Activated CD4-positive, CD25-positive, alpha-beta regulatory T cell (primary cell): ENCODE measurements around the gene VARS2.

Experiments used
- DNase-seq, 4 experiments: peaks; one replicate each; lab custom pipeline; 2025; lab: John Stamatoyannopoulos, UW

The VARS2 gene

GRCh38 chr6:30884521-30885480 is 29.2 kb upstream of the VARS2 start:
- no peak for DNase-seq

- no peak for DNase-seq
Measured at GRCh38 chr6:30885481-30885998, 28.5 kb upstream of the VARS2 start.

- DNase-seq = no peak
Measured at GRCh38 chr6:30885999-30886896, 27.8 kb upstream of the VARS2 start.

DNA sequence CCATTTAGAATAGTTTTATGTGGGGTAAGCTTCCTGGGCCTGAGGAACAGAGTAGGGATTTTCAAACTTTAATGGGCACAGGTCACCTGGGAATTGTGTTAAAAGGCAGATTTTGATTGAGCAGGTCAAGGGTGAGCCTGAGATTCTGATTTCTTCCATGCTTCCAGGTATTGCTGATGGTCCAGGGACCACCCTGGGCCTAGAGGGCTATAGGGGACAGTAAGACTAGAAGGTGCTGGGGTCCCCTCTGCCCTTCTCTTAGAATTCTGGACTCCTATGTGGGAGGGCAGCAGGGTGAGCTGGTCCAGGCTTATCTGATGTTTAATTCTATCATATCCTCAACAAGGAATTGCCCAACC is 27.2 kb upstream of the VARS2 start:
- DNase-seq = no peak

DNA sequence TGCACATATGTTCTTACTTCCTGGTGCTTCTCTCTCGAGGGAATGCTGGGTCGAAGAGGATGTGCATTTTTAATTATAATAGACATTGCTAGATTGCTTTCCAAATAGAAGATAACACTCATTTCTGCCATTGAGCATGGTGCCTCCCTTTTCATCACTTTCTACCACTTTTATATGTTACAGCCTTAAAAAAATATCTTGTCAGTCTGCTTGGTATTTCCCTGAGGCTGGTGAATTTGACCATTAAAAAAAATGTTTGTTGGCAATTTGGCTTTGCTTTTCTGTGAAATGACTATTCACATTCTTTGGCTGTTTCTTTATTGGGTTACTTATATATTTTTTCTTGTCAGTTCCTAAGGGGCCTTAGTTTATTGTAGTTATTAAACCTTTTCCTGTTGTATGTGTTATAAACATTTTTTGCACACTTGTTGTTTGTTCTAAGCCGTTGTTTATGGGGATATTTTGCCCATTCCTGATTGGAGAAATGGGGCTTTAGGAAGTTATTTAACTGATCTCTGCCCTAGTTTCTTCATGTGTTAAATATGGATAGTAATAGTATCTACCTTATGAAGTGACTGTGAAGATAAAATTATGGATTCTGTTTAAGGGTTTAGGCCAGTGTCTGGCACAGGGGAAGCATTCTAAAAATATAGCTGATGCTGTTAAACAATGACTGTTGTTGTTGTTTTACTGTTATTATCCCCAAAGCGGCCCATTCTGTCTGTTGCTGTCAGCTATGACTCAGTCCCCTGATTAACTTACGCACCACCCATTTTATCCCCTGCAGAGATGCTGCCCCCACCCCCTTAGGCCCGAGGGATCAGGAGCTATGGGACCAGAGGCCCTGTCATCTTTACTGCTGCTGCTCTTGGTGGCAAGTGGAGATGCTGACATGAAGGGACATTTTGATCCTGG is 25.9 kb upstream of the VARS2 start:
- no peak for DNase-seq

DNA sequence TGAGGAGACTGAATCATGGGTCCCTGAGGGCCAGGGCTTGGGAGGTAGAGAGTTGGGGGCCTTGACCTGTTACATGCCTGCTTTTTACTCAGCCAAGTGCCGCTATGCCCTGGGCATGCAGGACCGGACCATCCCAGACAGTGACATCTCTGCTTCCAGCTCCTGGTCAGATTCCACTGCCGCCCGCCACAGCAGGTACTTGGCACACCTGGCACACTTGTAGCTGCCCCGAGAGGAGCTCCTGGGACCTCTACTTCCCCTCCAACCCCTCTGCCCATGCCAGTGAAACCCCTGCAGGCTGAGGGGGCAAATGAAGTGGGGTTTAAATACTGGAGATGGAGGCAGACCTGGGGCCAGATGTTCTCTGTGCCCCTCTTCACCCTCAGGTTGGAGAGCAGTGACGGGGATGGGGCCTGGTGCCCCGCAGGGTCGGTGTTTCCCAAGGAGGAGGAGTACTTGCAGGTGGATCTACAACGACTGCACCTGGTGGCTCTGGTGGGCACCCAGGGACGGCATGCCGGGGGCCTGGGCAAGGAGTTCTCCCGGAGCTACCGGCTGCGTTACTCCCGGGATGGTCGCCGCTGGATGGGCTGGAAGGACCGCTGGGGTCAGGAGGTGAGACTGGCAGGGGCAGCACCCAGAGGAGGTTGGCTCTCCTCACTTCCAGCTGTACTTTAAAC is 25.1 kb upstream of the VARS2 start:
- DNase-seq = no peak

DNA sequence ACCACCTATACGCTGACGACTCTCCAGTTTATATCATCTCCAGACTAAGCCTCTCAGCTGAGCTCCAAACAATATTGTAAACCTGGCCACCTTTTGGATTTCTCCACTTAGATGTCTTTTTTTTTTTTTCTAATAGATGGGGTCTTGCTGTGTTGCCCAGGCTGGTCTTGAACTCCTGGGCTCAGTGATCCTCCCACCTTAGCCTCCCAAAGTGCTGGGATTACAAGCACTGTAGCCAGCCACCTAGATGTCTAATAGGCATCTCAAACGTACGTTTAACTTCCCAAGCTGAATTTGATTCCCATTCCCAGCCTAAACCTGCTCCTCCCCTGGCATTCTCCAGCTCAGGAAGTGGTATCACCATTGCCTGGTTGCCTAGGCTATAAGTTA is 24.5 kb upstream of the VARS2 start:
- DNase-seq = no peak

DNA sequence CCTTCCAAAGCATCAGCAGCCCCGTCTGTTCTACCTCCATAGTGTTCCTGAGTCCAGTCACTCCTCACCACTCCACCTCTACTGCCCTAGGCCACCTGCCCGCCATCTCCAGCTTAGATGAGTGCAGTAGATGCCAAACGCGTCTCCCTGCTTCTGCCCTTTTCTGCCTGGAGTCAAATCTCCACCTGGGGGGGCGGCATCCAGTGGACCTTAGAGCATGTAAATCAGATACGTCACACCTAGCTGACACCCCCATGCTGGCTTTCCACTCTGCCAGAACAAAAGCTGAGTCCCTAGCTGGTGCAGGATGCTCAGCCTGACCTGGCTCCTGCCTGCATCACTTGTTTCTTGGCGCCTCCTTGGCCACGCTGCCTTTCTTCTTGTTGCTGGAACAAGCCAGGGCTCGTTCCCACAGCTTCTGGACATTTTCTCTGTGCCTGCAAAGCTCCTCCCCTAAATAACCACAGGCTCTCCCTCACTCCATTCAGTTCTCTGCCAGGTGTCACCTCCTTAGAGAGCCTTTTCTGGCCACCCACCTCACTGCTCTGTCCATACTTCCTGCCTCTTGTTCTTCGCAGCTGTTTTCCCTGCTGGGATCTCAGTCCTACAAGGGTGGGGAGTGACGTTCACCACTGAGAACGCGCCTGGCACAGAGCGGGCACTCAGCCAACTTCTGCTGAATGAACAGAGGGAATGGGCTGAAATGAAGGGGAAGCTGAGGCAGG is 24.0 kb upstream of the VARS2 start:
- DNase-seq = no peak

DNA sequence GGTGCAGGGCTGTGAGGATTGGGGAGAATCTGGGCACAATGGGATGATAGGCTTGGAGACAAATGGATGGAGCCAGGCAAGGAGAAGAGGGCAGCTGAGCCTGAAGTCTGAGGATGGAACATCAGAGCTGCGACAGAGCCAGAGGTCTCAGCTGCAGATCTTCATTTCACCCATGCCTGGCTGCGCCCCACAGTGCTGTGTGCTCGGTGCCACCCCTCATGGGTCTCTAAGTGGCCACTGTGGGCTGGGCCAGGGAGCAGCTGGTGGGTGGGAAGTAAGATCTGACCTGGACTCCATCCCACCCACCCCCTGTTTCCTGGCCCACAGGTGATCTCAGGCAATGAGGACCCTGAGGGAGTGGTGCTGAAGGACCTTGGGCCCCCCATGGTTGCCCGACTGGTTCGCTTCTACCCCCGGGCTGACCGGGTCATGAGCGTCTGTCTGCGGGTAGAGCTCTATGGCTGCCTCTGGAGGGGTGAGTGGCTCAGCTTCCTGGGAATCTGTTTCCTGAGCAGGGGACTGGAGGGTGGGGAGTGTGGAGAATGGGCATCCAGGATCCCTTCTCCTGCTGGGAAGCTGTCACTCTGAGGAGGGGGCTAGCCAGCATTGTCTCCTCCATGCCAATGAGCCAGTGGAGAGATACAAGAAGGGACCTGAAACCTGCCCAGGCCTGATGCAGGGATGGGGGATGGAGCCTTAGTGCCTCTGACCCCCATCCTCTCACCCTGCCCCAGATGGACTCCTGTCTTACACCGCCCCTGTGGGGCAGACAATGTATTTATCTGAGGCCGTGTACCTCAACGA is 23.2 kb upstream of the VARS2 start:
- DNase-seq = no peak

- DNase-seq = no peak
Measured at GRCh38 chr6:30891450-30891723, 22.7 kb upstream of the VARS2 start.

GRCh38 chr6:30891816-30892538 is 22.1 kb upstream of the VARS2 start:
- DNase-seq = no peak

GRCh38 chr6:30893001-30893591 is 20.9 kb upstream of the VARS2 start:
- DNase-seq = no peak

GRCh38 chr6:30893666-30894065 is 20.4 kb upstream of the VARS2 start:
- DNase-seq = no peak

GRCh38 chr6:30894381-30894780 is 19.7 kb upstream of the VARS2 start:
- no peak for DNase-seq

DNA sequence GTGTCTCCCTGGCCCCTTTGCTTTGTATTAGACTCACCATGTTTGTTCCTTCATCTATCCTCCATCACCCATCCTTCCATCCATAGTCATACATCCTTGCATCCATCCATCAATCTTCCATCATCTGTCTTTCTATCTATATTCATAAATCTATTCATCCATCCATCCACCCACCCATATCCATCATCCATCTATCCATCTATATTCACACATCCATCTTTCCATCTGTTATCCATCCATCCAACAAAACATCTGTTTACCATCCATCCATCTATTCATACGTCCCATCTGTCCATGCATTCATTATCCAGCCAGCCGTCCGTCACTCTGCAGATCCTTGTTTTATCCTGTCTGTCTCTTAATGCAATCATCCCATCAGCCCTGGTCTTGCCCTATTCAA is 19.1 kb upstream of the VARS2 start:
- DNase-seq = no peak

- no peak for DNase-seq
Measured at GRCh38 chr6:30895343-30895742, 18.7 kb upstream of the VARS2 start.

GRCh38 chr6:30896541-30896940 is 17.5 kb upstream of the VARS2 start:
- no peak for DNase-seq

DNA sequence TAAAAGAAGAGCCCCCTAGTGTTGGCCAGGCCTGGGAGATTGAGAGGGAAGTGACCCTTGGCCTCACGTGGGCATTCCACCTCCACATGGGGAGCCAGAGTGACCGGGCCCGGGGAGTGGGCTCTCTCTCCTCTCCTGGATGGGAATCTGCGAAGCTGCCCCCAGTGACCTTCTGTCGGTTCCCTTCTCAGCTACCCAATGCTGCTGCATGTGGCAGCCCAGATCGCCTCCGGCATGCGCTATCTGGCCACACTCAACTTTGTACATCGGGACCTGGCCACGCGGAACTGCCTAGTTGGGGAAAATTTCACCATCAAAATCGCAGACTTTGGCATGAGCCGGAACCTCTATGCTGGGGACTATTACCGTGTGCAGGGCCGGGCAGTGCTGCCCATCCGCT is 16.2 kb upstream of the VARS2 start:
- DNase-seq = no peak
